GM23338 (cell line): Measurements from ENCODE around the gene KLHL33. TPM values are rescaled to one million over a fixed set of nuclear protein-coding genes. Genes with fewer than 3 reads are reported as not detected.

ENCODE experiments used
- ATAC-seq: fragments of 200-7000 bp; cut with Tn5 transposase; 3 replicates; pipeline ENCODE4 v1.9.1; 2020
- DNase-seq: peaks from one replicate; pipeline ENCODE4 v3.0.0-alpha.2; 2015; ENCODE audit warnings: low spot score
- H2AFZ ChIP-seq: fragments of 200-600 bp; sonication (generic); 2 replicates; pipeline ENCODE4 v1.8.0; 2016; ENCODE audit warnings: antibody characterized with exemption, mild to moderate bottlenecking, moderate library complexity
- H3F3A ChIP-seq: fragments of 200-600 bp; sonication (generic); replicated peaks from 2 replicates; pipeline ENCODE4 v1.8.0; 2017; ENCODE audit warnings: antibody characterized with exemption, mixed run types, low read depth
- H3K27ac ChIP-seq: fragments of 200-600 bp; sonication (generic); 2 replicates; pipeline ENCODE4 v1.6.1; 2016; ENCODE audit warnings: low read depth
- H3K27me3 ChIP-seq: fragments of 200-600 bp; sonication (generic); 2 replicates; pipeline ENCODE4 v1.8.0; 2016; ENCODE audit warnings: mild to moderate bottlenecking, mixed run types, moderate library complexity; ENCODE audit not compliant: insufficient read depth
- H3K36me3 ChIP-seq: fragments of 200-600 bp; sonication (generic); 2 replicates; pipeline ENCODE4 v1.8.0; 2016; ENCODE audit warnings: mild to moderate bottlenecking; ENCODE audit not compliant: insufficient read depth
- H3K4me1 ChIP-seq: fragments of 200-600 bp; sonication (generic); 2 replicates; pipeline ENCODE4 v1.8.0; 2016; ENCODE audit warnings: mild to moderate bottlenecking, moderate library complexity; ENCODE audit not compliant: insufficient read depth
- H3K4me2 ChIP-seq: fragments of 200-600 bp; sonication (generic); 2 replicates; pipeline ENCODE4 v1.7.1; 2017; ENCODE audit warnings: mixed run types
- H3K4me3 ChIP-seq: fragments of 200-600 bp; sonication (generic); 2 replicates; pipeline ENCODE4 v1.6.1; 2016; ENCODE audit warnings: mixed run types
- H3K79me2 ChIP-seq: fragments of 200-600 bp; sonication (generic); replicated peaks from 2 replicates; pipeline ENCODE4 v1.8.0; 2017; ENCODE audit warnings: mild to moderate bottlenecking; ENCODE audit not compliant: insufficient read depth
- H3K9me2 ChIP-seq: fragments of 200-600 bp; sonication (generic); 2 replicates; pipeline ENCODE4 v1.8.0; 2017; ENCODE audit not compliant: insufficient read depth
- H4K20me1 ChIP-seq: fragments of 200-600 bp; sonication (generic); replicated peaks from 2 replicates; pipeline ENCODE4 v1.8.0; 2017; ENCODE audit warnings: mild to moderate bottlenecking; ENCODE audit not compliant: insufficient read depth
- H3K27ac Mint-ChIP-seq: 2 replicates; pipeline ENCODE4 v1.8.0; 2020; ENCODE audit warnings: inconsistent platforms, mild to moderate bottlenecking, moderate library complexity, mixed read lengths
- H3K27me3 Mint-ChIP-seq: 3 replicates; pipeline ENCODE4 v1.8.0; 2022; ENCODE audit warnings: low read depth, mild to moderate bottlenecking, moderate library complexity, mixed read lengths, inconsistent platforms; ENCODE audit not compliant: insufficient read depth, poor library complexity
- H3K36me3 Mint-ChIP-seq: 3 replicates; pipeline ENCODE4 v1.8.0; 2021; ENCODE audit warnings: low read depth, mild to moderate bottlenecking, inconsistent platforms, moderate library complexity, mixed read lengths
- H3K4me1 Mint-ChIP-seq: 3 replicates; pipeline ENCODE4 v1.8.0; 2020; ENCODE audit warnings: mild to moderate bottlenecking, inconsistent platforms, mixed read lengths
- H3K4me3 Mint-ChIP-seq: 3 replicates; pipeline ENCODE4 v1.8.0; 2021; ENCODE audit warnings: moderate library complexity, mild to moderate bottlenecking, inconsistent platforms, mixed read lengths
- H3K9me3 Mint-ChIP-seq: 3 replicates; pipeline ENCODE4 v1.8.0; 2020; ENCODE audit warnings: moderate library complexity, mild to moderate bottlenecking, inconsistent platforms, mixed read lengths
- CREB1 ChIP-seq: fragments of 250-450 bp; sonication (Bioruptor Pico); IDR thresholded peaks from 2 replicates; pipeline ENCODE4 v1.5.0; 2020; ENCODE audit warnings: low read depth, mild to moderate bottlenecking, moderate library complexity
- EZH2 ChIP-seq: fragments of 200-600 bp; sonication (generic); IDR thresholded peaks from one replicate; pipeline ENCODE4 v1.8.0; 2017; ENCODE audit warnings: antibody characterized with exemption, mild to moderate bottlenecking, low read depth; ENCODE audit not compliant: unreplicated experiment
- JUNB ChIP-seq: IDR thresholded peaks from one replicate; pipeline ENCODE4 v1.6.1; 2016; ENCODE audit warnings: antibody characterized with exemption; ENCODE audit not compliant: unreplicated experiment
- NANOG ChIP-seq: IDR thresholded peaks from 2 replicates; pipeline ENCODE4 v1.6.1; 2016; ENCODE audit warnings: antibody characterized with exemption, borderline replicate concordance
- POLR2AphosphoS5 ChIP-seq: IDR thresholded peaks from 2 replicates; pipeline ENCODE4 v1.6.1; 2016; ENCODE audit warnings: antibody characterized with exemption, low read depth
- STAT1 ChIP-seq: IDR thresholded peaks from one replicate; pipeline ENCODE4 v1.6.1; 2016; ENCODE audit warnings: antibody characterized with exemption; ENCODE audit not compliant: unreplicated experiment
- ZNF114 ChIP-seq: fragments of 250-450 bp; sonication (Bioruptor Pico); IDR thresholded peaks from 2 replicates; pipeline ENCODE4 v1.5.0; 2020; ENCODE audit warnings: mild to moderate bottlenecking, moderate library complexity
- ZNF331 ChIP-seq: fragments of 250-450 bp; sonication (Bioruptor Pico); IDR thresholded peaks from 2 replicates; pipeline ENCODE4 v1.5.0; 2020; ENCODE audit warnings: low read depth, mild to moderate bottlenecking, moderate library complexity
- polyA plus RNA-seq: library from polyadenylated mRNA; unstranded; fragments of >200 nt; fragmentation: Nextera tagmentation; extraction: Ambion mirVana; gene quantifications from 2 replicates; pipeline ENCODE4 v1.2.1, GENCODE V29; 2016
- total RNA-seq: library from RNA; depleted of rRNA; stranded (reverse); fragments of >200 nt; shearing (Covaris generic); gene quantifications from 2 replicates; pipeline ENCODE4 v1.2.3, GENCODE V29; 2014
- TF ChIP-seq, protein P1 (sequence below): fragments of 250-450 bp; sonication (Bioruptor Pico); IDR thresholded peaks from 2 replicates; pipeline ENCODE4 v1.5.0; 2020; ENCODE audit warnings: mild to moderate bottlenecking, moderate library complexity
- TF ChIP-seq, protein P2 (sequence below), 2 experiments: fragments of 200-600 bp in 1 of 2; sonication (generic) in 1 of 2; conservative IDR thresholded peaks; 2 replicates each; pipeline versions ENCODE4 v1.5.1 to v1.6.1; 2016 to 2017; ENCODE audit warnings: antibody characterized with exemption in 2 of 2, low read depth in 2 of 2, mild to moderate bottlenecking in 2 of 2, moderate library complexity in 1 of 2

The KLHL33 gene
- total and polyA plus RNA-seq, 2 experiments from 2014 or later, result 0.15 to 0.35 TPM

GRCh38 chr14:20428010-20428365 is 8.0 kb downstream of the KLHL33 start:
- Mint-ChIP-seq H3K27ac (no peak overlapping the region), H3K4me3 (no peak overlapping the region), H3K36me3 (no peaks in the 10 kb centered on the region), H3K4me1 (peaks cover 10% of the 10 kb centered on the region; the same call in 2 of the 3 replicates), H3K9me3 (no peaks in the 10 kb centered on the region), H3K27me3 (peaks cover 8% of the 10 kb centered on the region)
- TF ChIP-seq, protein P1, sequence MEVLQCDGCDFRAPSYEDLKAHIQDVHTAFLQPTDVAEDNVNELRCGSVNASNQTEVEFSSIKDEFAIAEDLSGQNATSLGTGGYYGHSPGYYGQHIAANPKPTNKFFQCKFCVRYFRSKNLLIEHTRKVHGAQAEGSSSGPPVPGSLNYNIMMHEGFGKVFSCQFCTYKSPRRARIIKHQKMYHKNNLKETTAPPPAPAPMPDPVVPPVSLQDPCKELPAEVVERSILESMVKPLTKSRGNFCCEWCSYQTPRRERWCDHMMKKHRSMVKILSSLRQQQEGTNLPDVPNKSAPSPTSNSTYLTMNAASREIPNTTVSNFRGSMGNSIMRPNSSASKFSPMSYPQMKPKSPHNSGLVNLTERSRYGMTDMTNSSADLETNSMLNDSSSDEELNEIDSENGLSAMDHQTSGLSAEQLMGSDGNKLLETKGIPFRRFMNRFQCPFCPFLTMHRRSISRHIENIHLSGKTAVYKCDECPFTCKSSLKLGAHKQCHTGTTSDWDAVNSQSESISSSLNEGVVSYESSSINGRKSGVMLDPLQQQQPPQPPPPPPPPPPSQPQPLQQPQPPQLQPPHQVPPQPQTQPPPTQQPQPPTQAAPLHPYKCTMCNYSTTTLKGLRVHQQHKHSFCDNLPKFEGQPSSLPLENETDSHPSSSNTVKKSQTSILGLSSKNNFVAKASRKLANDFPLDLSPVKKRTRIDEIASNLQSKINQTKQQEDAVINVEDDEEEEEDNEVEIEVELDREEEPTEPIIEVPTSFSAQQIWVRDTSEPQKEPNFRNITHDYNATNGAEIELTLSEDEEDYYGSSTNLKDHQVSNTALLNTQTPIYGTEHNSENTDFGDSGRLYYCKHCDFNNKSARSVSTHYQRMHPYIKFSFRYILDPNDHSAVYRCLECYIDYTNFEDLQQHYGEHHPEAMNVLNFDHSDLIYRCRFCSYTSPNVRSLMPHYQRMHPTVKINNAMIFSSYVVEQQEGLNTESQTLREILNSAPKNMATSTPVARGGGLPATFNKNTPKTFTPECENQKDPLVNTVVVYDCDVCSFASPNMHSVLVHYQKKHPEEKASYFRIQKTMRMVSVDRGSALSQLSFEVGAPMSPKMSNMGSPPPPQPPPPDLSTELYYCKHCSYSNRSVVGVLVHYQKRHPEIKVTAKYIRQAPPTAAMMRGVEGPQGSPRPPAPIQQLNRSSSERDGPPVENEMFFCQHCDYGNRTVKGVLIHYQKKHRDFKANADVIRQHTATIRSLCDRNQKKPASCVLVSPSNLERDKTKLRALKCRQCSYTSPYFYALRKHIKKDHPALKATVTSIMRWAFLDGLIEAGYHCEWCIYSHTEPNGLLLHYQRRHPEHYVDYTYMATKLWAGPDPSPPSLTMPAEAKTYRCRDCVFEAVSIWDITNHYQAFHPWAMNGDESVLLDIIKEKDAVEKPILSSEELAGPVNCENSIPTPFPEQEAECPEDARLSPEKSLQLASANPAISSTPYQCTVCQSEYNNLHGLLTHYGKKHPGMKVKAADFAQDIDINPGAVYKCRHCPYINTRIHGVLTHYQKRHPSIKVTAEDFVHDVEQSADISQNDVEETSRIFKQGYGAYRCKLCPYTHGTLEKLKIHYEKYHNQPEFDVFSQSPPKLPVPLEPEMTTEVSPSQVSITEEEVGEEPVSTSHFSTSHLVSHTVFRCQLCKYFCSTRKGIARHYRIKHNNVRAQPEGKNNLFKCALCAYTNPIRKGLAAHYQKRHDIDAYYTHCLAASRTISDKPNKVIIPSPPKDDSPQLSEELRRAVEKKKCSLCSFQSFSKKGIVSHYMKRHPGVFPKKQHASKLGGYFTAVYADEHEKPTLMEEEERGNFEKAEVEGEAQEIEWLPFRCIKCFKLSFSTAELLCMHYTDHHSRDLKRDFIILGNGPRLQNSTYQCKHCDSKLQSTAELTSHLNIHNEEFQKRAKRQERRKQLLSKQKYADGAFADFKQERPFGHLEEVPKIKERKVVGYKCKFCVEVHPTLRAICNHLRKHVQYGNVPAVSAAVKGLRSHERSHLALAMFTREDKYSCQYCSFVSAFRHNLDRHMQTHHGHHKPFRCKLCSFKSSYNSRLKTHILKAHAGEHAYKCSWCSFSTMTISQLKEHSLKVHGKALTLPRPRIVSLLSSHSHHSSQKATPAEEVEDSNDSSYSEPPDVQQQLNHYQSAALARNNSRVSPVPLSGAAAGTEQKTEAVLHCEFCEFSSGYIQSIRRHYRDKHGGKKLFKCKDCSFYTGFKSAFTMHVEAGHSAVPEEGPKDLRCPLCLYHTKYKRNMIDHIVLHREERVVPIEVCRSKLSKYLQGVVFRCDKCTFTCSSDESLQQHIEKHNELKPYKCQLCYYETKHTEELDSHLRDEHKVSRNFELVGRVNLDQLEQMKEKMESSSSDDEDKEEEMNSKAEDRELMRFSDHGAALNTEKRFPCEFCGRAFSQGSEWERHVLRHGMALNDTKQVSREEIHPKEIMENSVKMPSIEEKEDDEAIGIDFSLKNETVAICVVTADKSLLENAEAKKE, result no peak
- no peak for TF ChIP-seq ZNF331 (CRISPR knock-in tag)
- no peak for TF ChIP-seq JUNB
- TF ChIP-seq ZNF114, result no peak
- TF ChIP-seq, protein P2, sequence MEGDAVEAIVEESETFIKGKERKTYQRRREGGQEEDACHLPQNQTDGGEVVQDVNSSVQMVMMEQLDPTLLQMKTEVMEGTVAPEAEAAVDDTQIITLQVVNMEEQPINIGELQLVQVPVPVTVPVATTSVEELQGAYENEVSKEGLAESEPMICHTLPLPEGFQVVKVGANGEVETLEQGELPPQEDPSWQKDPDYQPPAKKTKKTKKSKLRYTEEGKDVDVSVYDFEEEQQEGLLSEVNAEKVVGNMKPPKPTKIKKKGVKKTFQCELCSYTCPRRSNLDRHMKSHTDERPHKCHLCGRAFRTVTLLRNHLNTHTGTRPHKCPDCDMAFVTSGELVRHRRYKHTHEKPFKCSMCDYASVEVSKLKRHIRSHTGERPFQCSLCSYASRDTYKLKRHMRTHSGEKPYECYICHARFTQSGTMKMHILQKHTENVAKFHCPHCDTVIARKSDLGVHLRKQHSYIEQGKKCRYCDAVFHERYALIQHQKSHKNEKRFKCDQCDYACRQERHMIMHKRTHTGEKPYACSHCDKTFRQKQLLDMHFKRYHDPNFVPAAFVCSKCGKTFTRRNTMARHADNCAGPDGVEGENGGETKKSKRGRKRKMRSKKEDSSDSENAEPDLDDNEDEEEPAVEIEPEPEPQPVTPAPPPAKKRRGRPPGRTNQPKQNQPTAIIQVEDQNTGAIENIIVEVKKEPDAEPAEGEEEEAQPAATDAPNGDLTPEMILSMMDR (conservative IDR thresholded peaks at IDR 0.05; ENCODE audit: low read depth in 2 of 2), result no peak
- no peak for TF ChIP-seq CREB1 (CRISPR knock-in tag)
- no peak for TF ChIP-seq EZH2
- no peak for TF ChIP-seq STAT1
- no peak for TF ChIP-seq NANOG
- TF ChIP-seq POLR2AphosphoS5, result no peak
- Histone ChIP-seq H3K4me2 (no peak overlapping the region), H3K79me2 (no peaks in the 10 kb centered on the region), H4K20me1 (no peaks in the 10 kb centered on the region), H2AFZ (peak overlapping the region; percentile 95), H3K27ac (no peak overlapping the region), H3K36me3 (no peaks in the 10 kb centered on the region), H3K4me3 (no peak overlapping the region), H3F3A (no peaks in the 10 kb centered on the region), H3K27me3 (no peaks in the 10 kb centered on the region), H3K9me2 (peaks cover 6% of the 10 kb centered on the region; the same call in 1 of the 2 replicates), H3K4me1 (peaks cover 10% of the 10 kb centered on the region)
- ATAC-seq, result no peak
- no peak for DNase-seq
